Mucosa of descending colon (tissue), 3 donors: ENCODE results near the gene NKAIN2. TPM values are rescaled to one million over a fixed set of nuclear protein-coding genes. Genes with fewer than 3 reads are reported as not detected.

Experiments used
- ATAC-seq: fragments of 200-7000 bp; cut with Tn5 transposase; one replicate; pipeline ENCODE4 v1.9.1; 2020; ENCODE audit warnings: mild to moderate bottlenecking, moderate library complexity
- DNase-seq, 3 donors: peaks; one replicate each; pipeline ENCODE4 v3.0.0-alpha.2; 2020
- H3K36me3 ChIP-seq: fragments of 200-600 bp; one replicate; pipeline ENCODE4 v1.8.0; 2021; ENCODE audit warnings: low read depth, mild to moderate bottlenecking
- H3K4me1 ChIP-seq: fragments of 200-600 bp; one replicate; pipeline ENCODE4 v1.8.0; 2021; ENCODE audit warnings: low read depth, mild to moderate bottlenecking
- H3K4me3 ChIP-seq: fragments of 200-600 bp; one replicate; pipeline ENCODE4 v1.8.0; 2021; ENCODE audit warnings: mild to moderate bottlenecking
- H3K9me3 ChIP-seq: fragments of 200-600 bp; one replicate; pipeline ENCODE4 v1.8.0; 2021; ENCODE audit warnings: mild to moderate bottlenecking
- intact Hi-C, 2 donors: fragments of 100-400 bp; cut with DNase I in 1 of 2; cut with micrococcal nuclease in 1 of 2; formaldehyde crosslinking; loops; one replicate each; pipeline versions ENCODE4 v1.11.0 to v1.11.1; 2022; cut with DNase I, micrococcal nuclease
- total RNA-seq, 3 donors: library from RNA; stranded (reverse); fragmentation: NEBNext Ultra II Directional in 2 of 3; extraction: Animal tissue kit (Norgen Biotek cat#: 25700) in 2 of 3; gene quantifications; one replicate each; pipeline versions ENCODE4 v1.2.1 to v1.2.4, GENCODE V29; 2021 to 2023
- TF ChIP-seq, protein P1 (sequence below): fragments of 200-600 bp; IDR thresholded peaks from one replicate; pipeline ENCODE4 v1.8.0; 2022; ENCODE audit warnings: antibody characterized with exemption, mild to moderate bottlenecking
- donor health status: DM: no; HTN: no; CAD: no; lungs with moderate emphysema.
- donor health status: DM: no; HTN: no; CAD: no.
- donor health status: DM: no; HTN: yes; CAD: no.

Gene NKAIN2
- total RNA-seq, 3 donors from 2014 or later: 0.34 to 4.7 (median 0.69) TPM

GRCh38 chr6:124203812-124204167 is 400.1 kb downstream of the NKAIN2 start:
- DNase-seq (no peak), ATAC-seq (no peak)
- H3K4me3 ChIP-seq: no peak overlapping the region
- intact Hi-C loops: no loop called here
- H3K36me3 ChIP-seq: no peaks in the 10 kb centered on the region
- no peaks in the 10 kb centered on the region for H3K4me1 ChIP-seq
- TF ChIP-seq, protein P1, sequence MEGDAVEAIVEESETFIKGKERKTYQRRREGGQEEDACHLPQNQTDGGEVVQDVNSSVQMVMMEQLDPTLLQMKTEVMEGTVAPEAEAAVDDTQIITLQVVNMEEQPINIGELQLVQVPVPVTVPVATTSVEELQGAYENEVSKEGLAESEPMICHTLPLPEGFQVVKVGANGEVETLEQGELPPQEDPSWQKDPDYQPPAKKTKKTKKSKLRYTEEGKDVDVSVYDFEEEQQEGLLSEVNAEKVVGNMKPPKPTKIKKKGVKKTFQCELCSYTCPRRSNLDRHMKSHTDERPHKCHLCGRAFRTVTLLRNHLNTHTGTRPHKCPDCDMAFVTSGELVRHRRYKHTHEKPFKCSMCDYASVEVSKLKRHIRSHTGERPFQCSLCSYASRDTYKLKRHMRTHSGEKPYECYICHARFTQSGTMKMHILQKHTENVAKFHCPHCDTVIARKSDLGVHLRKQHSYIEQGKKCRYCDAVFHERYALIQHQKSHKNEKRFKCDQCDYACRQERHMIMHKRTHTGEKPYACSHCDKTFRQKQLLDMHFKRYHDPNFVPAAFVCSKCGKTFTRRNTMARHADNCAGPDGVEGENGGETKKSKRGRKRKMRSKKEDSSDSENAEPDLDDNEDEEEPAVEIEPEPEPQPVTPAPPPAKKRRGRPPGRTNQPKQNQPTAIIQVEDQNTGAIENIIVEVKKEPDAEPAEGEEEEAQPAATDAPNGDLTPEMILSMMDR: no peak
- H3K9me3 ChIP-seq: no peaks in the 10 kb centered on the region

DNA sequence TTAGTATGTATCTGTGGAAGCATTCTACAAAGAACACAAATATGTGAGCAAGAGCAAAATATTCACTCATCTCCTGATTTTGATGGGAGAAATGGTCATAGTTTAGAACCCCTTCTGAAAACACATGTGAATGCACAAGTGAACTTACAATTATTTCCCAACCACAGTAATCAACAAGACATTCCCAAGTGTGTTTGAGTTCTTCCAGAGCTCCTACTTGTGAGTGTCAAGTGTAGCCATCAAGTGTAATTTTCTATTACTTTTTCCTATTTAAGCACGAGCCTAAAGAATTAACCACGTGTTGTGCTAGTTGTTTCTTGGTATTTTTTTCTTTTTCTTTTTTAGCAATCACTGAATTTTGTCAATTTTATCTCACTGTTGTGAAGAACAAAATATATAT is 402.3 kb downstream of the NKAIN2 start:
- ATAC-seq (no peak), DNase-seq (no peak)
- TF ChIP-seq, protein P1: no peak
- H3K36me3 ChIP-seq: no peaks in the 10 kb centered on the region
- H3K9me3 ChIP-seq: no peaks in the 10 kb centered on the region
- no peaks in the 10 kb centered on the region for H3K4me1 ChIP-seq
- intact Hi-C loops: no loop called here
- no peak overlapping the region for H3K4me3 ChIP-seq

- intact Hi-C loops: no loop called here
- no peaks in the 10 kb centered on the region for H3K4me1 ChIP-seq
- no peak overlapping the region for H3K4me3 ChIP-seq
- H3K9me3 ChIP-seq: no peaks in the 10 kb centered on the region
- no peak for DNase-seq
- no peaks in the 10 kb centered on the region for H3K36me3 ChIP-seq
- TF ChIP-seq, protein P1: no peak
- ATAC-seq: no peak
Measured at GRCh38 chr6:124223611-124224345, 420.1 kb downstream of the NKAIN2 start.

DNA sequence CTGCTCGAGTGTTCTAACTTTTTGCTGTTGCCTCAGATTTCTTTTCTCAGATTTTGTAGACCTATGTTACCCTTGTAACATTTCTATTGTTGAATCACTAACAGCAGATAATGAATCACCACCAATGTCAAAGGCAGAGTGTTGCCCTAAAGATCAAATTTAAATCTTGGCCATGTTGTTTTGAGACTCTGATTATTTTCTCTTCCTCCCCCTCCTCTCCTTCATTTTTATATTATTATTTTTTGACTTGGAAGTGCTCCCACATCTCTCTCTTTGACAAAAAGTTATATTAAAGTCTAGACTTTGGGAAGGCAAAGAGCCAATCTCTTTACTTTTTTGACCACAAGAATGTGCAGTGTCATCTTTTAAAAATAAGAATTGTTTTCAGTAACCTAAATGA is 422.7 kb downstream of the NKAIN2 start:
- no peak overlapping the region for H3K4me3 ChIP-seq
- ATAC-seq (no peak), DNase-seq (no peak)
- intact Hi-C loops: no loop called here
- no peaks in the 10 kb centered on the region for H3K4me1 ChIP-seq
- H3K9me3 ChIP-seq: no peaks in the 10 kb centered on the region
- H3K36me3 ChIP-seq: no peaks in the 10 kb centered on the region
- TF ChIP-seq, protein P1: no peak

GRCh38 chr6:124233221-124233620 is 429.6 kb downstream of the NKAIN2 start:
- DNase-seq (no peak), ATAC-seq (no peak)
- TF ChIP-seq, protein P1: no peak
- no peaks in the 10 kb centered on the region for H3K4me1 ChIP-seq
- no peaks in the 10 kb centered on the region for H3K36me3 ChIP-seq
- H3K9me3 ChIP-seq: no peaks in the 10 kb centered on the region
- H3K4me3 ChIP-seq: no peak overlapping the region
- intact Hi-C loops: no loop called here

DNA sequence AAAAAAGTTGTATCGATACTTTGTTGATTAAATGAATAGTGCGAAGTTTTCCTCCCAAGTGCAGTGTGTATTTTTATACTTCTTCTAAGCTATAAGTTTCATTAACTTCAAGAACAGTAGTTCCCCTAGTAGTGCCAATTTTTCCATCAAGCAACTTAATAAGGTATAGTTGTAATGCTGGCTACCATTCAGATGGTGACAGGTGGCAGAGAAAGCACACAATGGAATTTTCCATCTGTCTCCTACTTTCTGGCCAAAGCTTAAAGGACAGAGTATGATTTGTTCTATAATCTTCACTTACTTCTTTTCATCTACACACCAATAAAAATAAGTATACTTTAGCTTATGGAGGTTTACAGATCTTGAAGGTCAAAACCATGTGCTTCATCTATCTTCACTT is 431.1 kb downstream of the NKAIN2 start:
- intact Hi-C loops: no loop called here
- H3K4me1 ChIP-seq: no peaks in the 10 kb centered on the region
- no peak overlapping the region for H3K4me3 ChIP-seq
- DNase-seq (no peak), ATAC-seq (no peak)
- no peaks in the 10 kb centered on the region for H3K36me3 ChIP-seq
- TF ChIP-seq, protein P1: no peak
- no peaks in the 10 kb centered on the region for H3K9me3 ChIP-seq
